ENCODE data around the gene AUTS2.

- TF ChIP-seq, protein P1, sequence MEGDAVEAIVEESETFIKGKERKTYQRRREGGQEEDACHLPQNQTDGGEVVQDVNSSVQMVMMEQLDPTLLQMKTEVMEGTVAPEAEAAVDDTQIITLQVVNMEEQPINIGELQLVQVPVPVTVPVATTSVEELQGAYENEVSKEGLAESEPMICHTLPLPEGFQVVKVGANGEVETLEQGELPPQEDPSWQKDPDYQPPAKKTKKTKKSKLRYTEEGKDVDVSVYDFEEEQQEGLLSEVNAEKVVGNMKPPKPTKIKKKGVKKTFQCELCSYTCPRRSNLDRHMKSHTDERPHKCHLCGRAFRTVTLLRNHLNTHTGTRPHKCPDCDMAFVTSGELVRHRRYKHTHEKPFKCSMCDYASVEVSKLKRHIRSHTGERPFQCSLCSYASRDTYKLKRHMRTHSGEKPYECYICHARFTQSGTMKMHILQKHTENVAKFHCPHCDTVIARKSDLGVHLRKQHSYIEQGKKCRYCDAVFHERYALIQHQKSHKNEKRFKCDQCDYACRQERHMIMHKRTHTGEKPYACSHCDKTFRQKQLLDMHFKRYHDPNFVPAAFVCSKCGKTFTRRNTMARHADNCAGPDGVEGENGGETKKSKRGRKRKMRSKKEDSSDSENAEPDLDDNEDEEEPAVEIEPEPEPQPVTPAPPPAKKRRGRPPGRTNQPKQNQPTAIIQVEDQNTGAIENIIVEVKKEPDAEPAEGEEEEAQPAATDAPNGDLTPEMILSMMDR (IDR thresholded peaks at IDR 0.05), result no peak
- TF ChIP-seq REST (IDR thresholded peaks at IDR 0.05; ENCODE audit: insufficient read depth in 1 of 2, low read depth in 2 of 2, low read length in 1 of 2), result no peak
- TF ChIP-seq POLR2AphosphoS5 (IDR thresholded peaks at IDR 0.05; ENCODE audit: low read depth, low read length), result no peak
- no peak for TF ChIP-seq TCF7L2 (IDR thresholded peaks at IDR 0.05; ENCODE audit: low read depth, low read length)
- TF ChIP-seq SIN3A (IDR thresholded peaks at IDR 0.05; ENCODE audit: borderline replicate concordance, insufficient read depth, low read depth, low read length), result no peak
Measured at GRCh38 chr7:70053989-70054388, 455.7 kb downstream of the AUTS2 start.

Measured in Panc1 (cell line).